Subcutaneous adipose tissue (tissue), 4 donors: ENCODE results near the gene PHF21B. TPM values are rescaled to one million over a fixed set of nuclear protein-coding genes. Genes with fewer than 3 reads are reported as not detected.

Experiments used
- CTCF ChIP-seq: fragments of 450-650 bp; IDR thresholded peaks from one replicate; pipeline ENCODE4 v1.5.1; 2016; ENCODE audit warnings: low read depth, mild to moderate bottlenecking, control low read depth, antibody characterized with exemption, moderate library complexity
- total RNA-seq, 4 donors: library from RNA; depleted of rRNA; stranded (reverse); fragments of >200 nt; gene quantifications; one replicate each; pipeline ENCODE4 v1.1.0, GENCODE V29; 2016

PHF21B gene
- total RNA-seq, 4 donors from 2014 or later: 0.16 TPM; not detected in 3

- TF ChIP-seq CTCF: no peak
Observed at GRCh38 chr22:44885806-44886360, 123.9 kb downstream of the PHF21B start.

DNA sequence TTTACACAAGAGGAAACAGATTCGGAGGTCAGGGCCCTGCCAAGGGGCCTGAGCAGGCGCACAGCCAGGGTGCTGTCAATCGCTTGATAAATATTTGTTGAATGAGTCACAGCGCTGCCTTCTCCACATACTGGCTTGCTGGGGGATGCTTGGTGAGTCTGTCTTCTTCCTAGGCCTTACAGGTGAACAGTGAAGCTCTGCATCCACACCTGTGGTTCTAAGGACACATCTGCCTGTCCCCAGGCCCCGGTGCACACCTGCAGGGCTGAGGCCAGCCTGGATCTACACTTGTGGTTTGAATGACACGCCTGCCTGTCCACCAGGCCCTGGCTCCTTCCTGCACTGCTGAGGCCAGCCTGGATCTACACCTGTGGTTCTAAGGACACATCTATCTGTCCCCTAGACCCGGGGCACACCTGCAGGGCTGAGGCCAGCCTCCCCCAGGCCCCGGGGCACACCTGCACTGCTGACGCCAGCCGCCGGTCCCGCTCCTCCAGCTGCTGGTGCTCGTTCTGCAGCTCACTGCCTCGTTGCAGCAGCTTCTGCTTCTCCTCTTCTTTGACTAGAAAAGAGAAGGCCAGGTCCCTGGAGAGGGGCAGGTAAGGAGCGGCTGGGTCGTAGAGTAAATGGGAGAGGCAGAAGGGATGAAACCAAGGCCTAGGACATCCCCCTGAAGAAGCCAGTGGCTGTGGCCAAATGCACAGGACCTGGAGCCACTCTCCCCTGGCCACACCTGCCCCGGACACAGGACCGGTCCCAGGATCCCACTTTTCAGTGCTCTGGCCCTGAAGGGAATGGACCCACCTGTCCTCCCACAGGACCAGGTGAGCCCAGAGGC, 124.6 kb downstream of the PHF21B start:
- no peak for TF ChIP-seq CTCF

DNA sequence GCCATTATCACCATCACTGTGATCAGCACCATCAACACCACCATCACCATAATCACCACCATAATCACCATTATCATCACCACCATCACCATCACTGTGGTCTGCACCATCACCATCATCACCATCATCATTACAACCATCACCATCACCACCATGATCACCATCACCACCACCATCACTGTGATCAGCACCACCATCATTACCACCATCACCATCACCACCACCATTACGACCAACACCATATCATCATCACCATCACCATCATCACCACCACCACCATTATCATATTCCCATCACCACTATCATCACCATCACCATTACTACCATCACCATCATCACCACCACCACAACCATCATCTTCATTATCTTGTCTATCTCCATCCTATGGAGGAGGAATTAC, 125.2 kb downstream of the PHF21B start:
- TF ChIP-seq CTCF: no peak

- no peak for TF ChIP-seq CTCF
Observed at GRCh38 chr22:44883011-44883421, 126.8 kb downstream of the PHF21B start.

GRCh38 chr22:44882226-44882905, 127.4 kb downstream of the PHF21B start:
- TF ChIP-seq CTCF: no peak

GRCh38 chr22:44881624-44882023, 128.2 kb downstream of the PHF21B start:
- TF ChIP-seq CTCF: no peak
